Measurements from ENCODE around the gene EEF2KMT.
"Not testable (repeated sequence)": the region's sequence is repeated elsewhere in the genome, so short reads cannot be mapped to it uniquely, and the experiment has no call there.

Gene EEF2KMT

DNA sequence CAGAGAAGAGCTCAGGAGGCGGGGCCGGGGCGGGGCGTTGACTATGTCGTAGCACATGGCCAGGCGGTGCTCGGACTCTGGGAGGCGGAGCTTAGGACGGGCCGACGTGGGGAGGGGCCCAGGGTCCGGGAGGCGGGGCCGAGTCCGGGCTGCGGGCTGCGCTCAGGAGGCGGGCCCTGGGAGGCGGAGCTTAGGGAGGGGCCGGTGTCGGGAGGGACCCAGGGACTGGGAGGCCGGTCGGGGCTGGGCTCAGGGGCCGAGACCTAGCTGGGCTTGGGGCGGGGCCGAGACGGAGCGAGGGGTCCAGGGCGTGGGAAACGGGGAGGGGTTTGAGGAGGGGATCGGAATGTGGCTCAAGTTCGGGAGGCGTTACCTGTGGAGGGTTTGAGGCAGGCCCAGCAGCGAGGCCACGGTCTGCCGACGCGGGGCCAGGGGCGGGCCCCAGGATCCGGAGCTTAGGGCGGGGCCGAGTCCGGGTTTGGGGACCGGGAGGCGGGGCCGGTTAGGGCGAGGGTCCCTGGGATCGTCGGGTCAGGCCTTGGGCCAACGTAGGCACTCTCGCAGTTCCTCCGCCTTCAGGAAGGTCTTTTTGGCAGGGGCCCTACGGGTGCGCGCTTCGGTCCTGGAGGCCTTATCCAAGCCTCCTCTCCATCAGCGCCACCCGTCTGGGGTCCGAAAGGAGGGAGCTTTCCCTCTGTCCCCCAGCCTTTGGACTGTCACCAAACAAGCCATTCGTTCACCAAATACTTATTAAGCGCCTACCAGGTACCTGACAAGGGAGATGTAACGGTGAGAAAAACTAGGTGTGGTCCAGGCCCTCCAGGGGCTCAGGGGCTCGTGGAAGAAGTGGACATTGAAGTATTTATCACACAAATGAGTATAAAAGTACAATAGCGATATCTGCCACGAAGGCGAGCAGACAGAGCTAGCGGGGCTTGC lies 895 bp upstream of the EEF2KMT start:
- peak; percentile 72 for DNase-seq

DNA sequence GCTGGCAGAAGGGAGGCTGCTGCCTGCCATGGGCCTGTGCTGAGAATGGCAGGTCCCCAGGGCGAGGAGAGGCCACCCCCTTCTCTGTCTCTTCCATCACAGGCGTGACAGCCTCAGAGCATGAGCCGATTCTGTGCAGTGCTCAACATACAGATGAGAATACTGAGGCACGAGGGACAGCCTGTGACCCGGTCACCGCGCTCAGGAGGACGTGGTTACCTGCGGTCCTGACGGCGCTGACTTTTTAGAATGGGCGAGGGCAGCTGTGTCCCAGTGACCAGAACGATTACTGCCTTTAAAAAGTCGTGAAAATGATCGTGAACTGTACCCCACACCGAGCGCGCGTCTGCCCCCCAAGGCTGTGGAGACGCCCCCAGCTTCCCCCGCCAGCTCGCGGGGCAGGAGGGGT lies 530 bp downstream of the EEF2KMT start:
- in situ Hi-C loops (cut with HindIII; ENCODE audit: low pct_ligation_motif_present, low pct_unique_long_range_greater_than_20kb, low sequenced_read_pairs), result not testable (repeated sequence)
- DNase-seq, result peak; percentile 28

More for the DNA sequence above, 895 bp upstream of the EEF2KMT start:
- in situ Hi-C loops (cut with HindIII; ENCODE audit: low pct_ligation_motif_present, low pct_unique_long_range_greater_than_20kb, low sequenced_read_pairs), result not testable (repeated sequence)

DNA sequence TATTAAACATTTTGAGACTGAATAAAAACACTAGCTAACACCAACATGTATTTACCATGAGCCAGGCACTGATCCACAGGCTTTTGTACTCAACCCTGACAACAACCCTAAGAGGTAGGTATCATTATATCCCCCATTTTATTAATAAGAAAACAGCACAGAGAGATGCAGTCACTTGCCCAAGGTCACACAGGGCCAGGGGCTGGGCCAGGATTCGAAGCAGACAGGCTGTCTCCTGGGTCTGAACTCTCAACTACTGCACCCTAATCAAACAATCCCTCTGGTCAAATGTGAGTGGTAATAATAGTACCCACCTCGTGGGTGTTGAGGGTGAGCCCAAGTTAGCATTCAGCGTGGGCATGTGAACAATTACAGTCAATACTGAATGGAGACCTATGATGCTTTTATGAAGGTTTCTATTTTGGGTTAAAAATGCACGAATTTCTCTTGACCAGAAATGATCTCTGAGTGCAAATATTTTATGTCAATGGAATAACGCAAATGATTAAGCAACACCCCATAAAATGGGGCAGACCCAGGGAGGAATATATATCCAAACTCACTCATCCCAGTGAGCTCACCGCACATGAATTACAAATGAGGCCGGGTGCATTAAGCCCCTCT lies 1.0 kb downstream of the EEF2KMT start:
- in situ Hi-C loops (cut with HindIII; ENCODE audit: low pct_ligation_motif_present, low pct_unique_long_range_greater_than_20kb, low sequenced_read_pairs); DNase-seq: not testable (repeated sequence)

DNA sequence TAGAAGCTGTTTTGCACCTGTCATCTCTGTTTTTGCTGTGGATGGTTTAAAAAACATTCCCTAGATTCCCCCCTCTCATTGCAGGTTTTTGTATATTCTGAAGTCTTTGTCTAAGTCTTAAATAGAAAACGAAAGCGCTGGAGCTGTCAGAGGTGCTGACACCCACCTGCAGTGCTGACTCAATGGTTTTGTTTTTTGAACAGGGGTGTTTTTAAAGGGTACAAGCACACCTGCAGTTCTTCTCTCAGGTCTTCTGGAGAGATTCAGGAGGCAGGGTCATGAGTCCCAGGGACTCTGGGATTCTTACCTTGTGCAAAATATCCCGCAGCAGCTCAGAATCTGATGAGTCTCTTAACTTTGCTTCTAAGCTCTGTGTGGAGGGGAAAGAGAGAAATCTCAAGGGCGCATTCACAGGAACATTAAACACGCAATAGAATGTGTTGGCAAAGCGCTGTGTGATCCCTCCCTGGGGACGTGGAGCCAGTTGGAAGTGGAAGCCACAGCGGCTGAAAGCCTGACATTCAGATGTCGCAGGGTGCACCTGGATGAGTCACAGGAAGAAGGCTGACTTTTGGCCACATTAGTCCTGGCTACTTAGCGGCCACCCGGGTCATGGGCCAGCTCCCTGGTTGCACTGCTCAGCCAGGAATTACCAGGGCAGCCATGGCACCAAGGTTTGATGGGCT lies 2.3 kb downstream of the EEF2KMT start:
- DNase-seq; in situ Hi-C loops (cut with HindIII; ENCODE audit: low pct_ligation_motif_present, low pct_unique_long_range_greater_than_20kb, low sequenced_read_pairs): not testable (repeated sequence)

DNA sequence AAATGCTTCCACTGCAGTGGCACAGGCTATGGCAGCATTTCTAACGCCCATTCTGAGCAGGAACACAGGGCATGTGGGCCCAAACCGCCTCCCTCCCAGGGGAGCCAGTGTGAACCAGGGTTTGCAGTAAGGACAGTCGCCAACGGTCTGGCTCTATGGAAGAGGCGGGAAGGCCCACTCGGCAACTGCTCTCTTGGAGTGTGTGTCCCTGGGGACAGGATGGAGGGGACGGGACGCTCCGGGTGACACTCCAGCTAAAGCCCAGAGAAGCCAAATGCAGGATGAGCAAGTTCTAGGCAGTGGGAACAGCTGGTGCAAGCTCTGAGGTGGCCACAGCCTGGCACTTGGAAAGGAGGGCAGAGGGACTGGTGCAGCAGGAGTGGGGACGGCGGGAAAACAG lies 3.8 kb downstream of the EEF2KMT start:
- DNase-seq; in situ Hi-C loops (cut with HindIII; ENCODE audit: low pct_ligation_motif_present, low pct_unique_long_range_greater_than_20kb, low sequenced_read_pairs): not testable (repeated sequence)

DNA sequence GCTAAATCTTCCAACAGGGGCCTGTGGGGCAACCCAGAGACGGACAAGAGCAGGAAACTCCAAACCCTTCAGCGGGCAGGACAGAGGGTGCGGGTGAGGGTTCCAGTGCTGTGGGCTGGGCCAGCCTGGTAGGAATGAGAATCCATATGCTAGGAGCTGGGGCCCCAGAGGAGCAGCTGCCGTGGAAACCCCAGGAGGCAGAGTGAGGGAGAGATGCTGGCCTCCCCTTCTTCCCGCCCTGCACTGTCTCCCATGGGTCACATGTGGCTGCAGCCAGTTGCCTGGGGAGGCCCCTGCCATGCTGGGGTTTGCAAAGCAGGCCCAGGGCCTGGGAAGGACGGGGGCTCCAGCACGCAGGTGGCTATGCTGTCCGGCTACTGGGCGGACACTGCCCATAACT lies 4.5 kb downstream of the EEF2KMT start:
- DNase-seq; in situ Hi-C loops (cut with HindIII; ENCODE audit: low pct_ligation_motif_present, low pct_unique_long_range_greater_than_20kb, low sequenced_read_pairs): not testable (repeated sequence)

DNA sequence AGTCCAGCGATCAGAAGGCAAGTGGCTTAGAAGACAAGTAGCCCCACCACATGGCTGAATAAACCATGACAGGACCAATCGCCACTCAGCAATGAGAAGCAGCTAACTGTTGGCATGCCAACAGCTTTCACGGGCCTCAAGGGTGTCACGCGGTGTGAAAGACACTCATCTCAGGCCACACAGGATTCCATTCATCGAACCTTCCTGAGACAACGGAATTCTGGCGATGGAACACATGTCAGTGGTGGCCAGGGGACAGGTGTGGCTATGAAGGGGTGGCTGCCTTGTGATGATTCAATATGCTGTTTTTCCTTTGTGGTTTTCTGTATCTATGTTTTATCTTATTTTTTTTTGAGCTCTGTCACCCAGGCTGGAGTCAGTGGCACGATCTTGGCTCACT lies 7.0 kb downstream of the EEF2KMT start:
- DNase-seq; in situ Hi-C loops (cut with HindIII; ENCODE audit: low pct_ligation_motif_present, low pct_unique_long_range_greater_than_20kb, low sequenced_read_pairs): not testable (repeated sequence)

DNA sequence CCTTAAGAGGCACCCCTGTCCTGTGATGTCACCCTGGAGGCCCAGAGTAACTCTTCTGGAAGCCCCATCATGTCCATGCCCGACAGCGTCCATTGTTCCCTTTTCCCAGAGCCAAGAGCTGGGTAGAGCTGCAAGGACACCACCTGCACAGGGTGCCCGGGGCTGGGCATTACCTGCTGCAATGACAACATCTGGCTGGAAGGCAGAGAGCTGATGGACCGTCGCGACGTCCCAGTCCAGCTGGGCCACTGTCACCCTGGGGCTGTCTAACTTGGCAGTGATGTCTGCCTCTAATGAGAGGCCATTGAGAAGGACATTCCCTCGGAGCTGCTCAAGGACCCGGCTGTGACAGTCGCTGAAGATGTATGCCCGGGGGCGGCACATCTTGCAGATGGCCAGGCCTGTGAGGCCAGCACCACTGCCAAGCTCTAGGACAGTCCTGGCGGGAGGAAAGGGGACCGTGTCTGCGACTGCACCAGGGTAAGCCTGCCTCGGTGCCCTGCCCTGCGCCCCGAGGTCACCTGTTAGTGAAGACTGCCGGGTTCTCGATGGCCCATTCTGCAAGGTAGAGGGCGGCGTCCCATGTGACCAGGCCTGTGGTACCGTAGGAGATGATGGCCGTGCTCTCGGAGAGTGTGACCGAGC lies 7.6 kb downstream of the EEF2KMT start:
- in situ Hi-C loops (cut with HindIII; ENCODE audit: low pct_ligation_motif_present, low pct_unique_long_range_greater_than_20kb, low sequenced_read_pairs); DNase-seq: not testable (repeated sequence)

DNA sequence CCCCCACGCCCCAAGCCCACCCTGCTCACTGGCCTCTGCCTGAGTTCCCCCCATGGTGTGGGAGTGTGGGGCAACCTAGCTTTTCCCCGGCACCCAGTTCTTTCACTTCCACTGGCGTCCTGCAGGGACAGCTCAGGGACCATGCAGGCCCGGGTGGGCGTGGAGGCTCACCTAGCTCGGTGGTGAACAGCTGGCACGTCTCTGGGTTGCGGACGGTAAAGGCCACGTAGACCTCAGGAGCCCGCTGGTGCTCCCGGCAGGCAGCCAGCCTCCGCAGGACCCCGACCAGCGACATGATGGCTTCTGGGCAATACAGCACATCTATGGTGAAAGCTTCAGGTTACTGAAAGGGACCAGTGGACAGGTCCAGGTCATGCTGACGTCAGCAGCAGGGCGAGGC lies 8.7 kb downstream of the EEF2KMT start:
- DNase-seq; in situ Hi-C loops (cut with HindIII; ENCODE audit: low pct_ligation_motif_present, low pct_unique_long_range_greater_than_20kb, low sequenced_read_pairs): not testable (repeated sequence)

DNA sequence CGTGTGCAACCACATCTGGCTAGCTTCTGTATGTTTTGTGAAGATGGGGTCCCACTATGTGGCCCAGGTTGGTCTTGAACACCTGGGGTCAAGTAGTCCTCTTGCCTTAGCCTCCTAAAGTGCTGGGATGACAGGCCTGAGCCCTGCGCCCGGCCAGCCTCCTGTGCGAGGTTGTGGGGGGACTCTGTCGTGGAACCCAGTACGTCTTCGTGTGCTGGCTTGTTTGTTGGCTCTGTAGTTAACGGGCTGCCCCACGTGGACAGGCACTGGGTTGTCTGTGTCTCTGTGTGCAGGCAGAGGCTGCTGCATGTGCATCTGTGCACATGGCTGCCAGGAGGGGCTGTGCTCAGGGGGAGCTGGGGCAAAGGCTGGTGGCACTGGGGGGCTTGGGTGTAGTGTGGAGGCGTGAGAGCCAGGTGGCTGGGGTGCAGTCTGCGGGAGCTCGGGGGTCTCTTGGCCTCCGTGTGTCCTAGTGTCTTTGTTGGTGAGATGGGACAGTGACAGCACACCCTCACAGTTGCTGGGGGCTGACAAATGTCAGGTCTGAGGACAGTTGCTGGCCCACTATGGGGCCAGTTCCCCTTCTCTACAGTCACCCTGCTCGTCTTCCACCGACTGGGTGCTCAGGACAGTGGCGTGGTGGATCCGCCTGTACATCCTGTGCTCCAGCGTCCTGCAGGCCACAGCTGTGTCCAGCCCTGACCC lies 9.4 kb downstream of the EEF2KMT start:
- in situ Hi-C loops (cut with HindIII; ENCODE audit: low pct_ligation_motif_present, low pct_unique_long_range_greater_than_20kb, low sequenced_read_pairs); DNase-seq: not testable (repeated sequence)

DNA sequence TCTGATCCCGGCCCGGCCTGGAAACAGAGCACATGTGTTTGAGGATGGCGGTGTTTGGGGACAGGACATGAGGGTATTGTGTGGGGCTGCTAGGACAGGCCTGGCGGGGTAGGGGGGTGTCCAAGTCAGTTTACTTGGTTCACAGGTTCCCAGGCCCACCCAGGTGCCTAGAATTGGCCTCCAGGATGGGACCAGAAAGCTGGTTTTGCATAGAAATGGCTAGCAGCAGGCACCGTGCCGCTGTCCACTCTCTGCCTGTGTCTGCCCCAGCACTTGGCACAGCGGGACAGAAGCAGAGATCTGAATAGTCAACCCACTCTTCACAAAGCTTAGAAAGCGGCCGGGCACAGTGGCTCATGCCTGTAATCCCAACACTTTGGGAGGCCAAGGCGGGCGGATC lies 11.9 kb downstream of the EEF2KMT start:
- in situ Hi-C loops (cut with HindIII; ENCODE audit: low pct_ligation_motif_present, low pct_unique_long_range_greater_than_20kb, low sequenced_read_pairs); DNase-seq: not testable (repeated sequence)

DNA sequence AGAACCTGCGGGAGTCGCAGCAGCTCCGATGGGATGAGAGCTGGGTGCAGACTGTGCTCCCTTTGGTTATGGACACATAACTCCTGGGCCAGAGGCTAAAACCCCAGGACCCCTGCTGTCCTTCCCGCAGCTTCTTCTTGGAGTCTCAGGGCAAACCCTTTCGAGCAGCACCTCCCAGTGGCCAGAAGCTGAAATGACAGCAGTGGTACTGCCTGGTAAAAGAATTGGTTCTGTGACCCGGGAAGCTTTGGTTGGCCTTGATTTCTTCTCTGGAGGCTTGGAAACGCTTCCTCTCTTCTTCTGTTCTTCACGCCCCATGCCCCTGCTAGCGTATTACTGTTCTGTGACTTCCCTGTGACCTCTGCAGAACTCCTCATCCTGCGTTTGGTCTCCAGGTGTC lies 12.8 kb downstream of the EEF2KMT start:
- in situ Hi-C loops (cut with HindIII; ENCODE audit: low pct_ligation_motif_present, low pct_unique_long_range_greater_than_20kb, low sequenced_read_pairs), result not testable (repeated sequence)

DNA sequence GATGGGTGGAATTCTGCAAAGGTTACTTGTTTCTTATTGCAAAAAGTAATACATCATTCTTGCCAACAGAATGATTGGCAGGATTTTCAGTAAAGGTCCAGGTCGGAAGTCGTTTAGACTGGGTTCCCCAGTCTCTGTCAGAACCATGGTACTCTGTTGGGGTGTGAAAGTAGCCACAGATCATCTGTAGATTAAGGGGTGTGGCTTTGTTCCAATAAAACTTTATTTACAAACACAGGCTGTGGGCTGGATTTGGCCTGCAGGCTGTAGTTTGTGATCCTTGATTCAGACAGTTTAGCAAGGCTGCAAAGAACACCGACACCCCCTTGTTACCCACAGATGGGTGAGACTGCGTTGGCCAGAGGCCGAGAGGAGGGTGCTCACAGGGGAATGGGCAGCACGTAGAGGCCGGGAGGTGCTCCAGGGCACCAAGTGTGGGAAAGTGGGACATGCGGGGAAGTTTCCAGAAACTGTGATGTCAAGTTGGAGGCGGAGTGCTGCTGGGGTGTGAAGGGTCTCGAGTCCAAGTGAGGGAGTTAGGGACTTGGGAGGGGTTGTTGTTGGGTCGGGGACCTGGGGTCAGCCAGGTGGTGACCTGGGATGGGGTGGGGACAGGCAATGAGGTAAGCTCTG lies 13.4 kb downstream of the EEF2KMT start:
- DNase-seq; in situ Hi-C loops (cut with HindIII; ENCODE audit: low pct_ligation_motif_present, low pct_unique_long_range_greater_than_20kb, low sequenced_read_pairs): not testable (repeated sequence)

More for the DNA sequence above, 12.8 kb downstream of the EEF2KMT start:
- peak; percentile 69 for DNase-seq

DNA sequence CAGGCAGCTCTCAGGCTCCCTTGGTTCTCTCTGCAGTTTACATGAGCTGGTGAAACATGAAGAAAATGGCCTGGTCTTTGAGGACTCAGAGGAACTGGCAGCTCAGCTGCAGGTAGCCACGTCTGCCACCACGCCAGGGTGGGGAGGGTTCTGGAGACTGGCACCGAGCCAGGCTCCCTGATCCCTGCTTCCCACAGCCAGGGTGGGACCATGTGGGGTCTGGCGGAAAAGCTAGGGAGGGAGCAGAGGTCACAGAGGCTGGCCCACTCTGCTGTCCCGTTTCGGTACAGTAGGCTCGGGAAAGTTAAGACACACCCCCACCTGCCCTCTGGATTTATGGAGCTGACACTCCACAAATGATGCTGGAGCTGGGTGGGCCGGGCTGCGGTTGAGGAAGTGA lies 13.9 kb downstream of the EEF2KMT start:
- DNase-seq; in situ Hi-C loops (cut with HindIII; ENCODE audit: low pct_ligation_motif_present, low pct_unique_long_range_greater_than_20kb, low sequenced_read_pairs): not testable (repeated sequence)

DNA sequence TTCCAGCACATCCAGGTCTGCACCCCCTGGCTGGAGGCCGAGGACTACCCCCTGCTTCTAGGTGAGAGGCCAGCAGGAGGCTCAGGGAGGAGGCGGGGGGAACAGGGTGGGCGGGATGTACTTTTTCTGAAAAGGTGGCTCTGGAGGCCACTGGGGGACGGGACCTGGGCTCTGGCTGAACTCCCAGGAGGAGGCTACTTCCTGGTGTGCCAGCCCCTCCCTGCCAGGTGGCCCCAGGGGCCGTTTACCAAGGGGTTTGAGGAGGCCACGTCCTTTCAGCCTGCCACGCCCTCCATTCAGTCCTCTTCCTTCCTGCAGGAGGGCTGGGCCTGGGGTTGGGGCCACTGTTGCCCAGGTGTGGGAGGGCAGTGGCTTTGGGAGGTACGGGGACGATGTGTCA lies 16.6 kb downstream of the EEF2KMT start:
- DNase-seq; in situ Hi-C loops (cut with HindIII; ENCODE audit: low pct_ligation_motif_present, low pct_unique_long_range_greater_than_20kb, low sequenced_read_pairs): not testable (repeated sequence)

DNA sequence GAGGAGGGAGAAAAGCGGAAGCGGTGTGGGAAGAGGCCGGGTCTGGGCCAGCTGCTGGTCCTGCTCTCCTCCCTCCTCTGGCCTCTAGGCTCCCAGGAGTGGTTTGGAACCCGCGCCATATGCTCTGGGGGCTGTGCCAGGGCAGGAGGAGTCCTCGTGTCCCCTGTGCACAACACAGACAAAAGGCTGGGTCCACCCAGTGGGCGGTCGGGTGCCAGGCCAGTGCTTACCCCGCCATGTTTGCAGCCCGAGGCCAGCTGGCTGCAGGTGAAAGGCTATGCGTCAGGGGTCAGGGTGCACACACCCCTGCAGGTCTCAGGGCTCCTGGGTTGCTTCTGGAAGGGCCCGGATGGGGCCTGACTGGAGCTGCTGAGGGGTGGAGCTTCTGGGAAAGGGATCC lies 17.1 kb downstream of the EEF2KMT start:
- in situ Hi-C loops (cut with HindIII; ENCODE audit: low pct_ligation_motif_present, low pct_unique_long_range_greater_than_20kb, low sequenced_read_pairs); DNase-seq: not testable (repeated sequence)

DNA sequence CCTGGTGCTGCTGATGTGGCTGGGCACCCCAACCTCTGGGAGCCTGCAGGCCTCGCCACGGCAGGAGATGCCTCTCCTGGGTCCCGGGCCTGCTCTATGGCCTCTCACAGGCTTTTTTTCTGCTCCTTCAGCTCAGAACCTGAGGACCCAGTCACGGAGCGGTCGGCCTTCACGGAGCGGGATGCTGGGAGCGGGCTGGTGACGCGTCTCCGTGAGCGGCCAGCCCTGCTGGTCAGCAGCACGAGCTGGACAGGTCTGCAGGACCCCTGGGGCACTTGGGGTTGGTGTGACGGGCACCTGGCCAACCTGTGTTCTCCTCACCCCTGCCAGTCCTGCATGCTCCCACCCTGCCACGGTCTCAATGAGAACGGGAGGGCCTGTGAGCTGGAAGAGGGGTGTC lies 19.0 kb downstream of the EEF2KMT start:
- DNase-seq, result no peak
- in situ Hi-C loops (cut with HindIII; ENCODE audit: low pct_ligation_motif_present, low pct_unique_long_range_greater_than_20kb, low sequenced_read_pairs), result no loop called here

DNA sequence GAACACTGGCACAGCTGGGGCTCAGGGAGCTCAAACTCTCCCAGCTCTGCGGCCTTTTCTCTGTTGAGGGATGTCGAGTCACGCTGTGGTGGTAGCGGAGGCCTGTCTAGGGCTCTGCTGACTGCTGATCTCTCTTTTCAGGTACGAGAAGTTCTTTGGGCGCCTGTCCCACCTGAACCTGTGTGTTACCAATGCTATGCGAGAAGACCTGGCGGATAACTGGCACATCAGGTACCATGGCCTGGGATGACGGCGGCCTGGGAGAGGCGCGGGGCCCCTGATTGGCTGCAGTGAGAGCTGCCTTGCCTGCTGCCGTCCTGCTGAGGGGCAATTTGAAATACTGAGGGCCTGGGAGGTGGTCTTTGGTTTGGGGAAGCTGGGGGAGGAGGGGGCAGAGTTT lies 20.3 kb downstream of the EEF2KMT start:
- no peak for DNase-seq
- in situ Hi-C loops (cut with HindIII; ENCODE audit: low pct_ligation_motif_present, low pct_unique_long_range_greater_than_20kb, low sequenced_read_pairs), result no loop called here

Data from ACHN (cell line).